ENCODE measurements around the gene SRGAP1.

DNA sequence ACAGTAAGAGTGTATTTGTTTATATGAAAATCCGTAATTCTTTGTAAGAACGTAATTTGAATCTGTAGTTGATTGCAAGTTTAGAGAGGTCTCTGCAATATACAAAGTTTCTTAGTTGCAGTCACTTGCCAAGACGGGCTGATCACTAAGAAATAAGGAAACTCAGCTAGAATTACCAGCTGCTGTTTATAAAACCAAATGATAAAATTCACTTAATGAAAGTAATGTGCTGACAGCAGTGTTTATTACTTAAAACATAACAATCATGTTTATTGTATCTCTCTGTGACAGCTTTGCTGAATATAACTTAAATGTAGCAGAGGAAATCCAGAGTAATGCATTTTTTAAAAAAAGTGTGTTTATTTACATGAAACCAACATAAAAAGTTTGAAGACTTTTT, 31.2 kb downstream of the SRGAP1 start:
- TF ChIP-seq RAD21 (IDR thresholded peaks at IDR 0.05 in 1 of 2, conservative IDR thresholded peaks at IDR 0.05 in 1 of 2; ENCODE audit: low read depth in 2 of 2, low read length in 2 of 2) (no peak), HDAC2 (IDR thresholded peaks at IDR 0.05; ENCODE audit: borderline replicate concordance in 1 of 2, low read depth in 2 of 2, low read length in 2 of 2) (no peak), ZNF274 (IDR thresholded peaks at IDR 0.05; ENCODE audit: borderline replicate concordance, extremely low read depth, low read length) (no peak), POLR2A (IDR thresholded peaks at IDR 0.05; ENCODE audit: control extremely low read depth in 1 of 2, low read depth in 2 of 2, low read length in 2 of 2) (no peak), SP1 (IDR thresholded peaks at IDR 0.05; ENCODE audit: low read depth, low read length) (no peak), RXRA (IDR thresholded peaks at IDR 0.05; ENCODE audit: insufficient read depth, low read depth, low read length) (no peak), NRF1 (IDR thresholded peaks at IDR 0.05; ENCODE audit: low read depth, low read length) (no peak), POLR2AphosphoS5 (IDR thresholded peaks at IDR 0.05; ENCODE audit: low read depth, low read length) (no peak), EP300 (IDR thresholded peaks at IDR 0.05; ENCODE audit: borderline replicate concordance in 1 of 2, low read depth in 2 of 2, low read length in 2 of 2) (no peak), EZH2 (IDR thresholded peaks at IDR 0.05; ENCODE audit: low read depth, low read length, severe bottlenecking) (no peak)
- TF ChIP-seq, protein P1, sequence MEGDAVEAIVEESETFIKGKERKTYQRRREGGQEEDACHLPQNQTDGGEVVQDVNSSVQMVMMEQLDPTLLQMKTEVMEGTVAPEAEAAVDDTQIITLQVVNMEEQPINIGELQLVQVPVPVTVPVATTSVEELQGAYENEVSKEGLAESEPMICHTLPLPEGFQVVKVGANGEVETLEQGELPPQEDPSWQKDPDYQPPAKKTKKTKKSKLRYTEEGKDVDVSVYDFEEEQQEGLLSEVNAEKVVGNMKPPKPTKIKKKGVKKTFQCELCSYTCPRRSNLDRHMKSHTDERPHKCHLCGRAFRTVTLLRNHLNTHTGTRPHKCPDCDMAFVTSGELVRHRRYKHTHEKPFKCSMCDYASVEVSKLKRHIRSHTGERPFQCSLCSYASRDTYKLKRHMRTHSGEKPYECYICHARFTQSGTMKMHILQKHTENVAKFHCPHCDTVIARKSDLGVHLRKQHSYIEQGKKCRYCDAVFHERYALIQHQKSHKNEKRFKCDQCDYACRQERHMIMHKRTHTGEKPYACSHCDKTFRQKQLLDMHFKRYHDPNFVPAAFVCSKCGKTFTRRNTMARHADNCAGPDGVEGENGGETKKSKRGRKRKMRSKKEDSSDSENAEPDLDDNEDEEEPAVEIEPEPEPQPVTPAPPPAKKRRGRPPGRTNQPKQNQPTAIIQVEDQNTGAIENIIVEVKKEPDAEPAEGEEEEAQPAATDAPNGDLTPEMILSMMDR (IDR thresholded peaks at IDR 0.05; ENCODE audit: control extremely low read depth in 1 of 3, insufficient read depth in 1 of 3, low read depth in 1 of 3, low read length in 3 of 3) = no peak
